Activated naive CD4-positive, alpha-beta T cell treated with anti-CD3 and anti-CD28 coated beads, Interleukin-2, amount 50 U/mL, for 24 hours (primary cell): ENCODE data around the gene C4orf46.

Experiments used
- H3K27ac Mint-ChIP-seq: one replicate; pipeline ENCODE4 v1.8.0; 2021; ENCODE audit warnings: mild to moderate bottlenecking, mixed read lengths
- H3K27me3 Mint-ChIP-seq: one replicate; pipeline ENCODE4 v1.8.0; 2021; ENCODE audit warnings: mixed read lengths
- H3K36me3 Mint-ChIP-seq: one replicate; pipeline ENCODE4 v1.8.0; 2021; ENCODE audit warnings: mixed read lengths
- H3K4me1 Mint-ChIP-seq: one replicate; pipeline ENCODE4 v1.8.0; 2021; ENCODE audit warnings: mixed read lengths
- H3K4me3 Mint-ChIP-seq: one replicate; pipeline ENCODE4 v1.8.0; 2021; ENCODE audit warnings: mild to moderate bottlenecking, mixed read lengths
- H3K9me3 Mint-ChIP-seq: one replicate; pipeline ENCODE4 v1.8.0; 2021; ENCODE audit warnings: mixed read lengths

C4orf46 gene

GRCh38 chr4:158617956-158618355 lies 53.7 kb downstream of the C4orf46 start:
- no peaks in the 10 kb centered on the region for H3K9me3 Mint-ChIP-seq
- H3K4me3 Mint-ChIP-seq, result no peak overlapping the region
- no peaks in the 10 kb centered on the region for H3K36me3 Mint-ChIP-seq
- peaks cover 15% of the 10 kb centered on the region for H3K27me3 Mint-ChIP-seq
- H3K27ac Mint-ChIP-seq, result no peak overlapping the region
- H3K4me1 Mint-ChIP-seq, result no peaks in the 10 kb centered on the region
